OCI-LY7 (cell line): ENCODE data around the gene ERC1.

Source experiments
- CTCF ChIP-seq: fragments of 200-600 bp; sonication (generic); conservative IDR thresholded peaks from 2 replicates; pipeline ENCODE4 v1.5.1; 2014; ENCODE audit warnings: mild to moderate bottlenecking, antibody characterized with exemption, low read length, moderate library complexity, mixed read lengths
- EZH2phosphoT487 ChIP-seq: fragments of 200-600 bp; sonication (generic); IDR thresholded peaks from 2 replicates; pipeline ENCODE4 v1.6.1; 2018; ENCODE audit warnings: low read depth, borderline replicate concordance, mild to moderate bottlenecking, mixed run types, antibody characterized with exemption, low read length, moderate library complexity, mixed read lengths

GRCh38 chr12:1083151-1083888 is 92.3 kb downstream of the ERC1 start:
- TF ChIP-seq CTCF (no peak), EZH2phosphoT487 (no peak)
